GM18873 (cell line): ENCODE measurements around the gene APOH.

ENCODE experiments used
- ATAC-seq: cut with Tn5 transposase; IDR thresholded peaks from one replicate; pipeline ENCODE4 v1.9.1; 2021; ENCODE audit warnings: mild to moderate bottlenecking, moderate library complexity, moderate number of reproducible peaks; ENCODE audit not compliant: unreplicated experiment, low FRiP score

The APOH gene

DNA sequence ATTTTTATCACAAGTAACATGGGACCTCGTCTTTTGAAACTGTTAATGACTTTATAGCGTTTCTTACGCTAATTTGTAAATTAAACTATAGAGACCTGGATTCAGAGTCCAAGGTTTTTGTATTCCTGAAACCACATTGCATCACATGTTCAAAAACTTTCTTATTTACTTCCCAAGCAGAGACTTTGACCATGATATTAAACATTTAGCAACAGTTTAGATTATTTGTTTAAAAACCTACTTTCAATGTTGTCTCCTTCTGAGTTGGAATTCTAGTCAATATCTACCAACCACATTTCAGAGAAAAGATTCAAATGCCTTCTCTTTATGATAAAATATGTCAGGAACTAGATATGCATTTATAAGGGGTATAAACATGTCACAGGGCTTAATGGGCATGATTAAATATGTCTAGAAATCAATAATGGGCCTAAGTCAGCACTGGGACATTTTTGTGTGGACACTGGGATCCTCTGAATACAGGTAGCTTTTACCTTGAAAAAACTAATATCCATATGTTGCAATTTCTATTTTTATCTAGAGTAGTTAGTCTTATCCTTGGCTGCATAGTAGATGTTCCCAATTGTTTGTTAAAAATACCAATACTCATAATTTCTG lies 6.3 kb upstream of the APOH start:
- ATAC-seq = no peak

DNA sequence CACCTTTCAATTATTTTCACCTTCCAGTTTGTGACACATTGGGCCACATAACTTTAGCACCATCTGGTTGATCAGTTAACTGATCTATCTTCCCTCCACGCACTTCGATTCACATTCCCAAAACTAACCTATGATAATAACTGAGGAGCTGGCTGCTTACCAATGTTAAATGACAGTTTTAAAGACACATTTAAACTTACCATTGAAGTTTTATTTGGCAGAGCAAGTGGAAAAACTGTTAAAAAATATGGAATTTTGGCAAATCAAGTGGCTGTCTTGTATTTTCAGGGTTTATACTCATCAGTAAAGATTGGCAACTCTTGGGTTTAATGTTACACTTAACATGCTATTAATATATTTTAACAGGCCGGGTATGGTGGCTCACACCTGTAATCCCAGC lies 5.4 kb upstream of the APOH start:
- no peak for ATAC-seq

DNA sequence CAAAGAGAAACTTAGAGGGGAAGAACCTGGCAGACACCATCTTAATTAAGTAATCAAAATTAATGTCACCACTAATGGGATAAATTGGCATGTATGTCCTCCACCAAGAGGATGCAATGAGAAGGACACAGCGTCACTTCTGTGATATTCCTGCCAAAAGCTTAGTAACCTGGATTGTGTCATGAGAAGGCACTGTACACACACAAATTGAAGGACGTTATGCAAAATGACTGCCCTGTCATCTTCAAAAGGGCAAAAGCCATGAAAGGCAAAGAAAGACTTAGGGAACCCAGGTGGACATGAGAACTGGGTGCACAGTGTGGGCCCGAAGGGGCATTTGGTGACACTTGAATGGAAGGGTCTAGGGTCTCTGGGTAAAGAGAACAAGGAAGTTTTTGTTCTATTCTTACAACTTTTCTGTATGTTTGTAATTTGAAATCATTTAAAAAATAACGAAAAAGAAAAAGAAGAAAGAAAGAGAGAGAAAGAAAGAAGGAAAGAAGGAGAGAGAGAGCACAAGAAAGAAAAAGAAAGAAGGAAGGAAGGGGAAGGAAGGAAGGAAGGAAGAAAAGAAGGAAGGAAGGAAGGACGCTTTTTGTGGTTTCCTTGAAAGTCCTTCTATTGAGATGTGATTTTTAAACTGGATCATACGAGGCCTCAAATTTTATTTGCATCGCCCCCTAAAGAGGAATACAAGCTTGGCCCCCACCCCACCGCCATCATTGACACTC lies 4.0 kb upstream of the APOH start:
- no peak for ATAC-seq

DNA sequence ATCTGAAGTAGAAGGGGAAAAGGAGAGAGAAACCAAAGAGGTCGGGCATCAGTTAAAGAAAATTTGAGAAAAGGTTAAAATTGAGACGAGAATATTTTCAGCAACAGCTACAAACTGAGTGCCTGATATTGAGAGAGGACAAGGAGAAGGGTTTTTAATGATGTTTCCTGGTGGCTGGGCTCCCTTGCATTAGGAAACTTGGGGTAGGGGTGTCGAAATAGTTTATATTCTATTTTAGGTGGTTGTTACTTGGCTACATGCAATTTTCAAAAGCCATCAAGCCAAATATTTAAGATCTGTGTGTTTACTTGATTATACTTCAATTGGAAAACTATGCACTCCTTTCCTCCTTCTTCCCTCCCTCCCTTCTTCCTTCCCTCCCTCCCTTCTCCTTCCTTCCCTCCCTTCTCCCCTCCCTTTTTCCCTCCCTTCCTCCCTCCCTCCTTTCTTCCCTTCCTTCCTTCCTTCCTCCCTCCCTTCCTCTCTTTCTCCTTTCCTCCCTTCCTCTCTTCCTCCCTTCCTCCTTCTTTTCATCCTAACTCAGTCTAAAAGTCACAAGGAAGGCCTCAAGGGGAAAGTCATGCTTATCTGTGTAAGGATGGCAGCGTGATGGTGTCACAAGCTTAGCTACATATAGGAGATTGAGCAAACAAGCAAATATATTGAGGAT lies 1.8 kb upstream of the APOH start:
- no peak for ATAC-seq

DNA sequence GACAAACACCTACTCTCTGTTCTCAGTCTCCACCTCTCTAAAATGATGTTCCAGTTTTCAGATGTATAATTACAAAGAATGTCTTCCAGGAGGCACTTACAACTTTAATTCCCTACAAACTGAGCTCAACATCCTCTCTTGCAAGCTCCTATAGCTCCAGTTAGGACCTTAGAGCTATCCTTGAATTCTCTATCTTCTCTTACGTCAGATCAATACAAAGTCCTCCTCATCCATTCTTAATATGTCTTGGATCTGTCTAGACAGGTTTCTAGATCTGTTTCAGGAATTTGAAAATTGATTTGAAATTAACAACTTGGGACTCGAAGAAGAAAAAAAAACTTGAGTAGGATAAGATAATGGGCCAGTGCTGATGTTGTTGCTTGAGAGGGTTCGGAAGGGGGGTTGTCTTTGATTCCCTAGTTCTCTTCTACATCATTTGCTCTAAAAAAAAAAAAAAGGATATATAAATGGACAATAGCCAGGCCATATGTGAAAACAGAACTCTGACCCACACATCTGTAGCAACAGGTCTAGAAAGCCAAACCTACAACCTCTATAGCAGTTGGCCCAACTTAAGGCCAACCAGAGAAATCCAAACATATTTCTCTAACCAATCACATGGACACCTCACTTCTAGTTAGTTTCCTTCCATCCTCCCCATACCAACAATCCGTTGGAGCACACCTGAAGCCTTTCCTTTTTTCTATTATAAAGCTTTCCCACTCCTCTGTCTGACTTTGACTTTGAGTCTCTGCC lies 746 bp upstream of the APOH start:
- ATAC-seq = no peak

DNA sequence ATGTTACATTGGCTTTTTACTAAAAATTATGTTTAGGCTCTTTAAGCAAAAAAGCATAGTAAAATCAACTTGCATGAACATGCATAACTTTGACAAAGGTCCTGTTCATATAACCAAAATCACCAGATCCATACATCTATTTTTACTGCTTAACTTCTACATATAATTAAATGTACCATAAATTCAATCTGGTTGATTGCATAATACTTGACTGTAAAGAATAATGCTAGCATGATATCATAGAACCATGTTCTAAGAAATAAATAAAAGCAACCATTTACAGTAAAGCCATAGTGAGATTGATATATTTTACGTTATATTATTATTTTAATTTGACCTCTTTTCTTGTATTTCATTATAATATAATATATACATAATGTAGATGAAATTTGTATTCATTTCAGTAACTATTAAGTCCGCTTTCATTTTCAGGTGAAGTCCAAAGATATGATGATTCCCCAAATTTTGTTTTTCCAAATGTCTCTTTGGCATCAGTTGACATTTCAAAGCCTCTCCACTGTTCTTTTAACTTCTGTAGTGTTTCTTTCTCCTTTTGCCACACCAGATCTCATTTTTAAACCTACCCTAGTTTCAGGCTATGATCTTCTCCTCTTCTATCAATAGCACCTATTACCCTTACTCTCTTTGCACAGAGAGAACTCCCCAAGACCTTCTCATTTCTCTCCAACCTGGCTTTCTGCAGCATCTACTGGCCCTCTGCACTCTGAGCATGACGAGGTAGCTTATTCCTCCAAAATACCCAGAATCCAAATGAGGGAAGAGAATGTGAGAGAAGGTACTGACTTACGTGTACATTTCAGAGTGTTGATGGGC lies 1.8 kb downstream of the APOH start:
- no peak for ATAC-seq

DNA sequence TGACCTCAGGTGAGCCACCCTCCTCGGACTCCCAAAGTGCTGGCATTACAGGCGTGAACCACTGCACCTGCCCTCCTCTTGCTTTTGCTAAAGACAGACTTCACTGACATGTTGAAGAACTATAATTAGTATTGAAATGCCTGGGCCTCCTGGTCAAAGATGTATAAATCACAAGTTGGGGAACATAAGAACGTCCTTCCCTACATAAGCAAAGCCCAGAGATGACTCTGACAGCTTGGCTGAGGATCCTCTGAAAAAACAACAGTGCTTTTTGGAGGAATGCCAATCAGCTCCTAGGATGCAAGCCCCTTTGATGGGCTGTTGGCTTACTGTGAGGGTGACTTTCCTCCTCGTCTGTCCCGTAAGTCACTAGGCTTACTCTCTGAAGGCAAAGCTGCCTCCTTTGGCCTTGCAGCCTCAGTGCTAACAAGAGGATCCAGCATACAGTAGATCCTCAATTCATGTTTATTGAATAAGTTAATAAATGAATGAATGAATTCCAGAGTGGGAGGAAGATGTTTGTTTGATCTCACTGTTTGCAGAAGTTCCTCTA lies 6.3 kb downstream of the APOH start:
- no peak for ATAC-seq

DNA sequence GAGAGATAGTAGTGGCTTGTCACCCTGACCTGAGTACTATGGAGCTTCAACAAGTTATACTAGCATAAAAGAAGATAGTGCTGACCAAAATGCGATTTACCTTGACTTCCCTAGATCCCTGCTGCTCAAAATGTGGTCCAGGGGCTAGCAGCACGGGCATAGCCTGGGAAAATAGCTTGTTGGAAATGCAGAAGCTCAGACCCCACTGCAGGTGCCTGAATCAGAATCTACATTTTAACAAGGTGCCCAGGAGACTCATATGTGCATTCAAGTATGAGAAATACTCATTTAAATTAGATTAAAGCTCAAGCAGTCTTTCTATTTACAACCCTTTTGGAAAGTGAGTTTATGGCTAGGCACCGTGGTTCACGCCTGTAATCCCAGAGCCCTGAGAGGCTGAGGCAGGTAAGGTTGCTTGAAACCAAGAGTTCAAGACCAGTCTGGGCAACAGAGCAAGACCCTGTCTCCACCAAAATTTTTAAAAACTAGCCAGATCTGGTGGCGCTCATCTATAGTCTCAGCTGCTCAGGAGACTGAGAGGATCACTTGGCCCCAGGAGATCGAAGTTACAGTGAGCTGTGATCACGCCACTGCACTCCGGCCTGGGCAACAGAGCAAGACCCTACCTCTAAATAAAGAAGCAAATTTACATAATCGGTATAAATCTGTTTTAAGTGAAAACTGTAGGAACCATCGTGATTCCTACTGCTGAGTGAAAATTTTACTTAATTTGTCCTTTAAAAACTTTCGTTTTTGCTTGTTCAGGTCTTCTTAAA lies 7.3 kb downstream of the APOH start:
- no peak for ATAC-seq

DNA sequence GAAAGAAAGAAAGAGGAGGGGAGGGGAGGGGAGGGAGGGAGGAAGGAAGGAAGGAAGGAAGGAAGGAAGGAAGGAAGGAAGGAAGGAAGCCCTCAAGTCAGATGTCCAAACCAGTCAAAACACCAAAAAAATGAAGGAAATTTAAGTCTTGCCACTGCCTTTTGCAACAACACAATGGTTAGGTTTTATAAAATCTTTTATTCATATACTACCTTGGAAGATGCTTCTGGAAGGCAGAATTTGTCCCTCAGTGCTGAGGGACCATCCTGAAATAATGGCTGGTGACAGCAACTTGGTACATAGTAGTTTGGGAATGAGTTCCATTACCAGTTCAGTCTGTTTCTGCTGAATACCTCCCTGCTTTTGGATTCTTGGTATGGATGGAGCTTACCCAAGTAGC lies 7.9 kb downstream of the APOH start:
- ATAC-seq = no peak

DNA sequence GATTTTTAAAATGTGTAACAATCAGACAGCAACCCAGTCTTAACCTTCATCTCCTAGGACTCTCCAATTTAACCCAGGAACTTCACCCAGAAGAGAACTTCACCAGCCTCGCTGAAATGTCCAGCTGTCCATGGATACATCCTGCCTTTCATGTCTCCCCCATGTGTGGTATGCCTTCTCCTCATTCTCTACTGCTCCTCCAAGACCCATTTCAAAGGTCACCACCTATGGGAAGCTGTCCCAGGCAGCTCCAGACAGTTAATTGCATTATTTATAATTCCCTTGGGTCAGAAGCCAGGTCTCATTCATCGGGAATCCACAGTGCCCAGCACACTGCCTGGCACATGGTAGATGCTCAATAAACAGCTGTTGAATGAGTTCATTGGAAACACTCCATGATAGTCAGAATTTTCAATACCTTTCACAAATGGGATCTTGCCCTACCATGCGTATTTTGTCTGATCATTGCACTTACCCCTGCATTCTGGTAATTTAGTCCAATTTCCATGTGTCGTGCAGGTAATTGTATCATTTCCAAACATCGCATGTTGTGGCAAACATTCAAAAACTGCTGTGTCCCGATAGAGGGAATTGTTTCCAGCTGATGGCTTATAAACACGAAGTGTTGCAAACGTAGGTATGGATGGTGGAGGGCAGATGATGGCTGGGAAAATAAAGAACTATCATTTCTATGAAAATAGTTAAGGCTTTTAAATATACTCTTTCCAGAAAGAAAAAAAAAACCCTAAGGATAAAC lies 9.0 kb downstream of the APOH start:
- no peak for ATAC-seq

DNA sequence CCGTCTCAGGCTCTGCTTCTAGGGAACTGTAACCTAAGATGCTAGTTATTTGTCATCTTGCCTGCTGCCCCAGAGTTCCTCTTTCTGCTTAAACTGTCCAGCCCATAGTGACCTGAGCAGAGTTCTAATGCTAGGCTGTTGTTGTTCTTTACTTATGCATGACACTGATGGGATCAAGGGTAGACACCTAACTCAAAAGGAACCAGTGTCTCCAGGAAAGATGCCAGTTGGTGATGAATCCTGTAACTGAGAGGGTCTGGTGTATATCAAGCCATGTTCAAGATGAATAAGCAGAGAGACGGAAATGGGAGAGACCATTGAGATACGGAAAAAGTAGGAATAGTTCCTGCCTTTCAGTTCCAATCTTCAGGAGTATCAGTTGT lies 13.7 kb downstream of the APOH start:
- no peak for ATAC-seq

DNA sequence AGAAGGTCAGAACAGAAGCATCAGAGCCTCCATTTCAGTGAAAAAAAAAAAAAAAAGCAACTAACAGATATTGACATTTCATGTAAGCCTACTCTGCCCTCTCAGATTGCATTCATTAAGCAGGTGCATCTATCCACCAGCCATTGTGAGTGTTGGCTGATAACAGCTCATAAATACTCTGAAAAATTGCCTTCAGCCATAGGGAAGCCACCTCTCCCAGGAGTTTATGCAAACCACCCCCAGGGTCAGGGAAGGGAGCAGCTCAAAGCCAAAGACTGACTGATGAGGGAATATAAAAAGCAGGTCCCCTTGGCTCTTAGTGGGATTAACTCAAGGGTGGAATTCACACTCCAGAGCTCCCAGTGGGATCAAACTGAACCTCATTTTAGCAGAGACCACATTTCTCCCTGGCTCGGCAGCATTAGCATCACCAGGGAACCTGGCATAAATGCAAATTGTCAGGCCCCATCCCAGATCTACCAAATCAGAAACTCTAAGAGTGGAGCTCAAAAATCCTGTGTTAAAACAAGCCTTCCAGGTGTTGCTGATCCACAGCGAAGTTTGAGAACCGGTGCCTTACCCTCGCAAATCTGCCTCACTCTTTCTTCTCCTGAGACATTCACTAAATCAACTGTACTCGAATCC lies 14.2 kb downstream of the APOH start:
- ATAC-seq = no peak

DNA sequence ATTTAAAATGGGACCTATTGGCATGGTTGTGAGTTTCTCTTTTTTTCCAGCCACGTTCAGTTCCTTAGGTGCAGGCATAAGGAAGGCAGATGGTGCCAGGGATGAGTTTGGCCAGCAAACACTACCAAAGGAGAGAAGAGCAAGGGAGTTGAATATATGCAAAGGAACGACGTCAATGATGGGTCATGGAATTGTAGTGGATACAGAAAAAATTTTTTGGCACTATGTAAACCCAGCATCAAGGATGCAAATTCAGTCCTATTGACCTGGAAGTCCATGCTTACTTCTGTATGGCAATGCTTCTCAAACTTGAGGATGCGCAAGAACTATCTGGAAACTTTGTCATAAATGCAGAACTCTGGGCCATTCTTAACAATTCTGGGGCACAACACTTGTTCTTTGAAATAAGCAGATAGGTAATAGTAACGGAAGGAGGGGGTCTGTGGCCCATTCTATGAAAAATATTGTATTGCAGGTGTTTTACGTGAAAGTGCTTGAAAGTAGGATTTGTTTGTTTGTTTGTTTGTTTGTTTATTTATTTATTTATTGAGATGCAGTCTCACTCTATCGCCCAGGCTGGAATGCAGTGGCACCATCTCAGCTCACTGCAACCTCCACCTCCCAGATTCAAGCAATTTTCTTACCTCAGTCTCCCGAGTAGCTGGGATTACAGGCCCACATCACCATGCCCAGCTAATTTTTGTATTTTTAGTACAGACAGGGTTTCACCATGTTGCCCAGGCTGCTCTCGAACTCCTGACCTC lies 18.0 kb downstream of the APOH start:
- no peak for ATAC-seq

DNA sequence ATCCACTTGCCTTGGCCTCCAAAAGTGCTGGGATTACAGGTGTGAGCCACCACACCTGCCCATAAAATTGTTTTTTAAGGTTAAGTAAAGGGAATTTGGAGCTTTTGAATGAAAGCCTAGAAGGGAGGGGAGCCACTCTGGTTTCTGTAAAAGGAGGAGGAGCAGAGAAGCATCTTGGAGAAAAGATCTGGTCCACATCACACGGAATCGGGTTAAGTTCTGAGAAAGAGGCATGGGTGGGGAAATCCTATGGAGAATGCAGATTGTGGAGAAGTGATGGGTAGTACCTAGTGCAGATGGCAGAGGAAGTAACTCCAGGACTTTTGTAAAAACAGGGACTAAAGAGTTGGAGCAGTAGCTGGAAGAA lies 19.0 kb downstream of the APOH start:
- ATAC-seq = no peak

DNA sequence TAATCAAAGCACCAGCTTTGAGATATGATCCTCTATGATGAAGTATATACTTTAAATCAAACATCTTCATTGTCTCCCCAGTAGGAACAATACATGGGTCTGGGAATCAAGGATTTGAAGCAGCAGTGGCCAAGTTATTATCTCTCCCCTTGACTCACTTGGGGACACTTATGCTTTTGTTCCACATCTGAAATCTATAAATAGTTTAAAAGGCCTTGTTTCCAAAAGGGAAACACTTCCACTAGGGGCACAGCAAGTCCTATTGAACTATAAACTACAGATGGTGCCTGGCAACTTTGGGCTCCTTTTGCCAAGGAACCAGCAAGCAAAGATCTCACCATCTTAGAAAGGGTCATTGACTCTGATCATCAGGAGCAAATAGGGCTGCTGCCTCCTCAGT lies 21.3 kb downstream of the APOH start:
- no peak for ATAC-seq

DNA sequence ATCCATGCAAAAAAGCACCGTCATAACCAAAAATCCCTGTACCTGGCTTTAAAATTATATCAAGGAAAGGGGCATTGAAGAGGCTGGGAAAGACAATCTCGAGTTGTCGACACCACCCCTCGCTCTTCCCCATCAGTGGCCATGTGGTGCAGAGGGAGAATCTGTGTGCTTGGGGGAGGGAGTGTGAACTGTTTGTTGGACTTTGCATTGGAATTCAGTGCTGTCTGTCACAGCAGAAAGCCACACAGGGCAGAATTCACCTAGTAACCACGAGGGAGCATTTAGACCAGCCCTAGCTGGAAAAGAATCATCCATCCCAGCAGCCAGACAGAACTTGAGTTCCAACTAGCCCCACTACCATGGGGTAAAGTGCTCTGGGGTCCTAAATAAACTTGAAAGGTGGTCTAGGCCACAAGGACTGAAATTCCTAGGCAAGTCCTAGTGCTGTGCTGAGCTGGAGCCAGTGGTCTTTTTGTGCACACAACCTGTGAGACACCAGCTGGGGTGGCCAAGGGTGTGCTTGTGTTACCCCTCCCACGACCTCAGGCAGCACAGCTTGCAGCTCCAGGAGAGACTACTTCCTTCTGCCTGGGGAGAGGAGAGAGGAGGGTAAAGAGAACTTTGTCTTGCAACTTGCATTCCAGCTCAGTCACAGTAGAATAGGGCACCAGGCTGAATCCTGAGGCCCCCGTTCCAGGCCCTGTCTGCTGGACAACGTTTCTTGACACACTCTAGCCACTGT lies 25.8 kb downstream of the APOH start:
- no peak for ATAC-seq

DNA sequence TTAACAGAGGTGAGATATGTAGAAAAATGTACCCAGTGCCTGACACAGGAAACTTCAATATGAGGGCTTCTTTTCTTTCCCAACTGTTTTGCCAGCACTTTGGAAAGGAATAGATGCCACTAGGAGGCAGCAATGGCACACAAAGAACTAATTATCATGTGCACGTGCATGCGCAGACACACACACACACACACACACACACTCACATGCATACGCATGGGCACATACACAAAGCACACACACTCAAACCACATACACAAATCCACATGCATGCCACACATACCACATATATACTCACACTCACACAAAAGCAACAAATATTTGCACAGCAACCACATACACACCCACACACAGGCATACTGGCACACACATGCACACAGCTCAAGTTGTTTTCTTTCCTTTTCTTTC lies 28.5 kb downstream of the APOH start:
- ATAC-seq = no peak
